ENCODE data around the gene NSMF. TPM values are rescaled to one million over a fixed set of nuclear protein-coding genes. Genes with fewer than 3 reads are reported as not detected.

The NSMF gene
- total RNA-seq, 1 experiment from 2014 or later = 36.4 TPM

DNA sequence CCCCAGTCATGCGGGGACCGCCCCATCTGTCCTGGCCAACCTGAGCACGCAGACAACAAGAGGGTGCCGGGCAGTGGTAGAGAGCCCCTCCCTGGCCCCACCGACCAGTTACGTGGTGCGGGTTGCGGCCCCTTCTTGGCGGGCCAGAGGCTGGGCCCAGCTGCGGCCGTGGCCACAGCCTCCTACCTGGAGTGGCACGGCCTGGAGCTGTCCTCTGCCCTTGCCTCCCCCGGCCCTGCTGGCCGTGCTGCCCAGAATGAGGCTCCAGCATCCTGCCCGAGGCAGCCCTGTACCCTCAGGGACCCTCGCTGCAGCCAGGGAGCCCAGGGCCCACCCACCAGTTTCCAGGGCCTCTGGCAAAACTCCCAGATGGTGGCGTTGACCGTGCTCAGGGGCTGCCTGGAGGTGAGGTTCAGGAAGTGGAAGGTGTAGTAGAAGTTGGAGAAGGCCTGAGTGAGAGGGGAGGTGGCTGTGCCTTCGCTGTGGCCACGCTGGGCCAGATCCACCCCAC is 23.7 kb downstream of the NSMF start:
- H4K20me1 ChIP-seq (ENCODE audit: insufficient read depth, low read depth, low read length) = no peaks in the 10 kb centered on the region
- no peak overlapping the region for H3K9ac ChIP-seq (ENCODE audit: low read length)
- H3K9me3 ChIP-seq (ENCODE audit: low read length) = no peaks in the 10 kb centered on the region
- H3K4me1 ChIP-seq (ENCODE audit: low read length) = no peaks in the 10 kb centered on the region
- no peak for DNase-seq
- H3K4me2 ChIP-seq (ENCODE audit: low read depth, low read length, poor library complexity, severe bottlenecking) = no peak overlapping the region
- no peak overlapping the region for H2AFZ ChIP-seq (ENCODE audit: low read length)
- H3K27me3 ChIP-seq (ENCODE audit: low read length) = no peaks in the 10 kb centered on the region
- H3K9me2 ChIP-seq (replicated peaks; ENCODE audit: insufficient read depth, low read length) = no peaks in the 10 kb centered on the region
- no peaks in the 10 kb centered on the region for H3K79me2 ChIP-seq (ENCODE audit: low read length)
- no peaks in the 10 kb centered on the region for H3K36me3 ChIP-seq (ENCODE audit: insufficient read depth, low read length)
- H3K27ac ChIP-seq (ENCODE audit: low read length) = no peak overlapping the region
- H3K4me3 ChIP-seq (ENCODE audit: low read length) = no peak overlapping the region

DNA sequence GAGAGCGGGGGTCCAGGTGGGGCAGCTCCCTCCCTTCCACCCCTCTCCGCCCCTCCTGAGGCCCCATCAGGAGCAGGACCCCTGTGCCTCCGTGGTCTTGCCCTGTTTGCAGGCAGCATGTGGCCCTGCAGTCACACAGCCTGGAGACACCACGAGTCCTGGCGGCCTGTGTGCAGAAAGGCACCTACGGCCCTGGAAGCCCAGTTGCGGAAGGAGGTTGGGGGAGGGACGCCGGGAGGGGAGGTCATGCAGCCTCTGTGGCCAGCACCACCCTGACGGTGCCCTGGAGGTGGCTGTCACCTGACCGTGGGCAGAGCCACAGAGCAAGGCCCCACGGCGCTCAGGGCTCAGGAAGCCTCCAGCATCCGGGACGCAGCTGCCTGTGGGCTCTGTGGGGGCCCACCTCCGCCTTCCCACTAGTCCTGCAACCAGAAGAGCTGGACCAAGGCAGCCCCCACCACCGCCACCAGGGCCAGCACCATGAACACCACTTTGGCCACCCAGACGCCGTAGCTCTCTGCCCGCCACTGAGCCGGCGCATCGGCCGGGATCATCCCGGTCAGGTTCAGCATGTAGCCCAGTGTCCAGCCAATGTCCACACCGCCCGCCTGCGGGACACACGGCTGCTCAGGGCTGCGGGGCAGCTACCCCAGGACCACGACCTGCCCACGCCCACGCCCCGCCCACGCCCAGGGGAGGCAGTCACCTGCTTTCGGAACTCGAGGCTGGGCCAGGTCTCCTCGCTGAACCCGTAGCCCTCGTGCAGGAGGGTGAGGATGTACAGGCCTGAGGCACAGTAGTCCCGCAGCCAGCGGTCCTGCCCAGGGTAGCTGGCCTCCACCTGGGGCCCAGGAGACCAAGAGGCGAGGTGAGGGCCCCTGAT is 24.4 kb downstream of the NSMF start:
- DNase-seq = no peak
- Histone ChIP-seq H3K4me3 (ENCODE audit: low read length) (no peak overlapping the region), H3K4me1 (ENCODE audit: low read length) (peaks cover 6% of the 10 kb centered on the region), H3K9ac (ENCODE audit: low read length) (no peak overlapping the region), H3K9me3 (ENCODE audit: low read length) (no peaks in the 10 kb centered on the region), H3K27ac (ENCODE audit: low read length) (no peak overlapping the region), H3K79me2 (ENCODE audit: low read length) (no peaks in the 10 kb centered on the region), H4K20me1 (ENCODE audit: insufficient read depth, low read depth, low read length) (no peaks in the 10 kb centered on the region), H3K36me3 (ENCODE audit: insufficient read depth, low read length) (no peaks in the 10 kb centered on the region), H3K4me2 (ENCODE audit: low read depth, low read length, poor library complexity, severe bottlenecking) (no peak overlapping the region), H3K27me3 (ENCODE audit: low read length) (no peaks in the 10 kb centered on the region), H3K9me2 (replicated peaks; ENCODE audit: insufficient read depth, low read length) (no peaks in the 10 kb centered on the region), H2AFZ (ENCODE audit: low read length) (no peak overlapping the region)

DNA sequence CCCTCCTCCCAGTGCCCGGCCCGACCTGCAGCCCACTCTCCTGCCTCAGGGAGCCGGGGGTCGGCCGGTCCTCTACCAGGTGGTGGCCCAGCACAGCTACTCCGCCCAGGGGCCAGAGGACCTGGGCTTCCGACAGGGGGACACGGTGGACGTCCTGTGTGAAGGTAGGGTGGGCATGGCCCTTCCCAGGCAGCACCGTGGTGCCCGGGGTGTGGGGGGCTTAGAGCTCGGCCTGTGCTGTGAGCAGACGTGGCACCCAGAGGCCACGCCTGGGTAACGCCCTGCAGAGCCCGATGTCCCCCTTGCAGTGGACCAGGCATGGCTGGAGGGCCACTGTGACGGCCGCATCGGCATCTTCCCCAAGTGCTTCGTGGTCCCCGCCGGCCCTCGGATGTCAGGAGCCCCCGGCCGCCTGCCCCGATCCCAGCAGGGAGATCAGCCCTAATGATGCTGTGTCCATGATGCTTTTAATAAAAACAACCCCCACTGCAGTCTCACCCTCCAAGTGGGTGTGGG is 25.2 kb downstream of the NSMF start:
- H3K27ac ChIP-seq (ENCODE audit: low read length) = no peak overlapping the region
- H3K36me3 ChIP-seq (ENCODE audit: insufficient read depth, low read length) = no peaks in the 10 kb centered on the region
- H3K27me3 ChIP-seq (ENCODE audit: low read length) = no peaks in the 10 kb centered on the region
- H3K79me2 ChIP-seq (ENCODE audit: low read length) = no peaks in the 10 kb centered on the region
- DNase-seq = no peak
- peaks cover 14% of the 10 kb centered on the region for H3K4me1 ChIP-seq (ENCODE audit: low read length)
- no peak overlapping the region for H3K4me2 ChIP-seq (ENCODE audit: low read depth, low read length, poor library complexity, severe bottlenecking)
- no peaks in the 10 kb centered on the region for H3K9me3 ChIP-seq (ENCODE audit: low read length)
- H4K20me1 ChIP-seq (ENCODE audit: insufficient read depth, low read depth, low read length) = no peaks in the 10 kb centered on the region
- H3K9ac ChIP-seq (ENCODE audit: low read length) = no peak overlapping the region
- H3K9me2 ChIP-seq (replicated peaks; ENCODE audit: insufficient read depth, low read length) = no peaks in the 10 kb centered on the region
- no peak overlapping the region for H2AFZ ChIP-seq (ENCODE audit: low read length)
- no peak overlapping the region for H3K4me3 ChIP-seq (ENCODE audit: low read length)

DNA sequence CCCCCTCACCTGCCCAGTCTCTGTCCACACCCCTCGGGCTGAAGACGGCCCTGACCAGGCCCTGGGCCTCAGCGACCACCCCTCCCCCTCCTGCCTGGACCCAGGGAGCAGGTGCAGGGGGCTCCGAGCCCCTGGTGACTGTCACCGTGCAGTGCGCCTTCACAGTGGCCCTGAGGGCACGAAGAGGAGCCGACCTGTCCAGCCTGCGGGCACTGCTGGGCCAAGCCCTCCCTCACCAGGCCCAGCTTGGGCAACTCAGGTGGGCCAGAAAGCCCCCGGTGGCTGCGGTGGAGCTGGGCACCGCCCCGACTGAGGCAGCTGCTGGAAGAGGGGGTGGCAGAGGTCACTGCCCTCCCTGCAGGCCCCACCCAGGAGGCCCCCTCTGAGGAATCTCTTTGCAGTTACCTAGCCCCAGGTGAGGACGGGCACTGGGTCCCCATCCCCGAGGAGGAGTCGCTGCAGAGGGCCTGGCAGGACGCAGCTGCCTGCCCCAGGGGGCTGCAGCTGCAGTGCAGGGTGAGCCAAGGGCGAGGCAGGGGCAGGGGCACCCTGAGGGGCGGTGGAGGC is 25.7 kb downstream of the NSMF start:
- no peaks in the 10 kb centered on the region for H3K79me2 ChIP-seq (ENCODE audit: low read length)
- no peaks in the 10 kb centered on the region for H3K27me3 ChIP-seq (ENCODE audit: low read length)
- no peak overlapping the region for H3K4me3 ChIP-seq (ENCODE audit: low read length)
- H3K36me3 ChIP-seq (ENCODE audit: insufficient read depth, low read length) = no peaks in the 10 kb centered on the region
- no peak overlapping the region for H3K27ac ChIP-seq (ENCODE audit: low read length)
- no peaks in the 10 kb centered on the region for H3K9me3 ChIP-seq (ENCODE audit: low read length)
- no peak overlapping the region for H2AFZ ChIP-seq (ENCODE audit: low read length)
- H3K9ac ChIP-seq (ENCODE audit: low read length) = no peak overlapping the region
- peaks cover 17% of the 10 kb centered on the region for H3K4me1 ChIP-seq (ENCODE audit: low read length)
- no peak overlapping the region for H3K4me2 ChIP-seq (ENCODE audit: low read depth, low read length, poor library complexity, severe bottlenecking)
- DNase-seq = no peak
- no peaks in the 10 kb centered on the region for H3K9me2 ChIP-seq (replicated peaks; ENCODE audit: insufficient read depth, low read length)
- H4K20me1 ChIP-seq (ENCODE audit: insufficient read depth, low read depth, low read length) = no peaks in the 10 kb centered on the region

DNA sequence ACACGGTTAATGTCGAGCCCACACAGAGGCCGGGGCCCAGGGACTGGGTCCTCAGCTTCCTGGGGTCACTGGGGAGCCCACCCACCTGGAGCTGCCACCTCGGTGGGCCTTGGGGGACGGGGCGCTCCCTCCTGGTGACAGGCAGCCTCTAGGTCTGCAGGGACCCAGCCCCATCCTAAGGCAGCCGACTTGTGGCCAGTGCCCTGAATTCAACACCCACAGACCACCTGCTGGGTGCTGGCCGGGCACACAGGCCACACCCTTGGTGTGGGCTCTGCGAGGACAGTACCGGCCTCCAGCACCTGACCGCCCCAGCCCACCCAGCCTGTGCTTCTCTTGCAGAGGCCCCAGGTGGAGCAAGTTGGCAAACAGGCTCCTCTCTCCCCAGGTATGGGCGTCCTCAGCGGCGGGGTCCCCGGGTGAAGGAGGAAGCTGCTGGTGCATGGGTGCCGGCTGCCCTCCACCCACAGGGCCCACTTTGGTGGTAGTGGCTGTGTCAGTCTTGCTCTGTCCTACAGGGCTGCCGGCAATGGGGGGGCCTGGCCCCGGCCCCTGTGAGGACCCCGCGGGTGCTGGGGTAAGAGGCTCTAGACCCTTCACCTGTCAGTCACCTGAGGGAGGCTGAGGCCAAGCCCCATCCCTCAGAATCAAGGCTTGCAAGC is 26.3 kb downstream of the NSMF start:
- no peaks in the 10 kb centered on the region for H3K79me2 ChIP-seq (ENCODE audit: low read length)
- H4K20me1 ChIP-seq (ENCODE audit: insufficient read depth, low read depth, low read length) = no peaks in the 10 kb centered on the region
- H3K4me1 ChIP-seq (ENCODE audit: low read length) = peaks cover 17% of the 10 kb centered on the region
- no peaks in the 10 kb centered on the region for H3K36me3 ChIP-seq (ENCODE audit: insufficient read depth, low read length)
- no peak overlapping the region for H3K9ac ChIP-seq (ENCODE audit: low read length)
- H3K4me2 ChIP-seq (ENCODE audit: low read depth, low read length, poor library complexity, severe bottlenecking) = no peak overlapping the region
- H2AFZ ChIP-seq (ENCODE audit: low read length) = no peak overlapping the region
- no peaks in the 10 kb centered on the region for H3K9me3 ChIP-seq (ENCODE audit: low read length)
- H3K27ac ChIP-seq (ENCODE audit: low read length) = no peak overlapping the region
- no peaks in the 10 kb centered on the region for H3K27me3 ChIP-seq (ENCODE audit: low read length)
- no peak overlapping the region for H3K4me3 ChIP-seq (ENCODE audit: low read length)
- no peaks in the 10 kb centered on the region for H3K9me2 ChIP-seq (replicated peaks; ENCODE audit: insufficient read depth, low read length)
- DNase-seq = no peak

DNA sequence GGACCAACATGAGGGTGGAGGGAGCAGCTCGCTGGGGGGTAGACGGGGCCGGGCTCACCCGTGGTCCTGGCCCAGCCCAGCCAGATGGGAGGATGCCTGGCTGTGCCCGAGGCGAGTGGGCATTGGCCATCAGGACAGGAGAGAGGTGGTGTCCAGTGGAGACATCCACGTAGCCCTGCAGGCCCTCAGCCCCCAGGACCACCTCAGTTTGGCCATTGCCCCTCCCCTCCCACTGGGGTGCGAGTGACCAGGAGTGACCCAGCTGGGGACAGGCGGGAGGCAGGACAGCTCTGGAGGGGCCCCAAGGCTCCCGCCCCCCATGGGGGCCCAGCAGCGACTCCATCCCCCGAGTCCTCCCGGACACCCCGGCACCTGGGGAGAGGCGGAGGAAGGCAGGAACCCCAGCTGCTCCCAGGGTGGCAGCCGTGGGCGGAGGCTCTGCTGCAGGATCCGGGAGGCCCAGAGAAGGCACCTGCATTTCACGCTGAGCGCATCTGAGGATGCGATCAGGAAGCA is 27.7 kb downstream of the NSMF start:
- Histone ChIP-seq H3K9me3 (ENCODE audit: low read length) (no peaks in the 10 kb centered on the region), H3K4me3 (ENCODE audit: low read length) (no peak overlapping the region), H3K27ac (ENCODE audit: low read length) (no peak overlapping the region), H3K4me1 (ENCODE audit: low read length) (peaks cover 17% of the 10 kb centered on the region), H3K79me2 (ENCODE audit: low read length) (no peaks in the 10 kb centered on the region), H3K9ac (ENCODE audit: low read length) (no peak overlapping the region), H4K20me1 (ENCODE audit: insufficient read depth, low read depth, low read length) (no peaks in the 10 kb centered on the region), H2AFZ (ENCODE audit: low read length) (no peak overlapping the region), H3K9me2 (replicated peaks; ENCODE audit: insufficient read depth, low read length) (no peaks in the 10 kb centered on the region), H3K27me3 (ENCODE audit: low read length) (no peaks in the 10 kb centered on the region), H3K36me3 (ENCODE audit: insufficient read depth, low read length) (no peaks in the 10 kb centered on the region), H3K4me2 (ENCODE audit: low read depth, low read length, poor library complexity, severe bottlenecking) (no peak overlapping the region)
- no peak for DNase-seq

DNA sequence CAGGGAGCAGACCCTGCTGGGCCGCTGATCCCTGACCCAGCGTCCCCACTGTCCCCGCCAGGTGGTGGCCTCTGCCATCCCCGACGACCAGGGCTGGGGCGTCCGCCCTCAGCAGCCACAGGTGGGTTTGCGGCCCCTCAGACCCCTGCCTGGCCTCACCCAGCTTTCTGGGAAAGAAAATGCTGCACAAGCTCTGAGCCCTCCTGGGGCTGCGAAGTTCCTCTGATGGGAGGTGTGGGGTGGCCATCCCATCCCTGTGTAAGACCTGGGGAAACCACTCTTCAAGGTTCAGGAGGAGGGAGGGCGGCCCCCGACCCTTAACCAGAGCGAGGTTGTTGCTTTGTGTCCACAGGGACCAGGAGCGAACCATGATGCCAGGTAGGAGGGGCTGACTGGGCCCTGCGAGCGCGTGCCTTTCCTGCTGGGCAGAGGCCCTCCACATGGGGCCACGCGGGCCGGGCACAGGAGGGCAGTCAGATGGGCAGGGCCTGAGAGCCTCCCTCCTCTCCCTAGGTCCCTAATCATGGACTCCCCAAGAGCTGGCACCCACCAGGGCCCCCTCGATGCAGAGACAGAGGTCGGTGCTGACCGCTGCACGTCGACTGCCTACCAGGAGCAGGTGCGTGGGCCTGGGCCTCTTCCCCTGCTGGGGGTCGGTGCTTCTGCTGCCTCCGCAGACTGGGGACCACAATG is 28.3 kb downstream of the NSMF start:
- Histone ChIP-seq H3K4me3 (ENCODE audit: low read length) (no peak overlapping the region), H3K4me2 (ENCODE audit: low read depth, low read length, poor library complexity, severe bottlenecking) (no peak overlapping the region), H4K20me1 (ENCODE audit: insufficient read depth, low read depth, low read length) (no peaks in the 10 kb centered on the region)

More for the DNA sequence above, 28.3 kb downstream of the NSMF start:
- H3K4me1 ChIP-seq (ENCODE audit: low read length) = peaks cover 17% of the 10 kb centered on the region
- no peaks in the 10 kb centered on the region for H3K9me3 ChIP-seq (ENCODE audit: low read length)
- H3K79me2 ChIP-seq (ENCODE audit: low read length) = no peaks in the 10 kb centered on the region
- no peak for DNase-seq
- no peak overlapping the region for H3K27ac ChIP-seq (ENCODE audit: low read length)
- no peak overlapping the region for H2AFZ ChIP-seq (ENCODE audit: low read length)
- no peaks in the 10 kb centered on the region for H3K27me3 ChIP-seq (ENCODE audit: low read length)
- no peaks in the 10 kb centered on the region for H3K36me3 ChIP-seq (ENCODE audit: insufficient read depth, low read length)
- H3K9me2 ChIP-seq (replicated peaks; ENCODE audit: insufficient read depth, low read length) = no peaks in the 10 kb centered on the region
- H3K9ac ChIP-seq (ENCODE audit: low read length) = no peak overlapping the region

Data from Karpas-422 (cell line).